Mucosa of stomach (tissue), 1 donor: Measurements from ENCODE around the gene BMP2K.

ENCODE experiments used
- H3K27me3 ChIP-seq: one replicate; pipeline ENCODE4 v1.7.0; 2013; ENCODE audit warnings: mild to moderate bottlenecking, low read length; ENCODE audit not compliant: control insufficient read depth, insufficient read depth
- H3K36me3 ChIP-seq: one replicate; pipeline ENCODE4 v1.7.0; 2013; ENCODE audit warnings: low read length; ENCODE audit not compliant: control insufficient read depth, insufficient read depth
- H3K4me1 ChIP-seq: one replicate; pipeline ENCODE4 v1.7.0; 2013; ENCODE audit warnings: mild to moderate bottlenecking, low read length; ENCODE audit not compliant: control insufficient read depth, insufficient read depth
- H3K4me3 ChIP-seq: one replicate; pipeline ENCODE4 v1.7.0; 2013; ENCODE audit warnings: low read length
- H3K9ac ChIP-seq: one replicate; pipeline ENCODE4 v1.7.0; 2013; ENCODE audit warnings: mild to moderate bottlenecking, low read length, moderate library complexity
- H3K9me3 ChIP-seq: one replicate; pipeline ENCODE4 v1.7.0; 2013; ENCODE audit warnings: mild to moderate bottlenecking, low read length, moderate library complexity; ENCODE audit not compliant: control insufficient read depth
- donor health status: Pancreatic carcinoma.

The BMP2K gene

DNA sequence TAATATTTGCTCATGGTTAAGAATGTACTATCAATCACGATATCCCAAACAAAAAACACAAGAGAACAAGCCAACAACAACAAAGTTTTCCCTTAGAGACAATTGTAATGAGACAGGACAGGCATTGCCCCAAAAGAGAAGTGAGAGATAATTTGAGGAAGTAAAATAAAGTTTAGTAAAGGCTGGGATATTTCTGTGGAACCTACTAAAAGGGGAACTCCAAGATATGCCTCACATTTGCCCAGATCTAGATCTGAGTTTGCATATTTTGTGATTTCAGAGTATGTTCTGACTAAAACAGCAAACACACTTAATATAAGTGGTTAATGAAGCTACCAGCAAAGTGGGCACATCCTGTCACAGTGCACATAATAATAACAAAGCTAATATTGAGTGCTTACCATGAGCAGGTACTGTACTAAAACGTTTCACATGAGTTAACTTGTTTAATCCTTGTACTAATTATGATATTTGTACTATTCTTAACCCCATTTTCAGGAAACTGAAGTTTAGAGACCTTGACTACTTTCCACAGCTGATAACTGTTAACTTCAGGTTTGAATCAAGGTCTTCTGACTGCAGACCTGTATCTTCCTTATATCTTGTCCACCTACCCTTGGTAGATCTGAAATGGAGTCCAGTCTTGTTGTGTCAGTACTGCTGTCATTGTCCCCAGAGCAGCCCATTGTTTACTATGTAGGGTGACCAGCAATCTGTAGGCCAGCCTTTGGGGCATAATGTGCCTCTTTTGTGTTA is 26.0 kb upstream of the BMP2K start:
- Histone ChIP-seq H3K4me3 (no peak overlapping the region), H3K27me3 (no peaks in the 10 kb centered on the region), H3K9ac (no peak overlapping the region), H3K4me1 (no peaks in the 10 kb centered on the region), H3K9me3 (no peaks in the 10 kb centered on the region), H3K36me3 (no peaks in the 10 kb centered on the region)

DNA sequence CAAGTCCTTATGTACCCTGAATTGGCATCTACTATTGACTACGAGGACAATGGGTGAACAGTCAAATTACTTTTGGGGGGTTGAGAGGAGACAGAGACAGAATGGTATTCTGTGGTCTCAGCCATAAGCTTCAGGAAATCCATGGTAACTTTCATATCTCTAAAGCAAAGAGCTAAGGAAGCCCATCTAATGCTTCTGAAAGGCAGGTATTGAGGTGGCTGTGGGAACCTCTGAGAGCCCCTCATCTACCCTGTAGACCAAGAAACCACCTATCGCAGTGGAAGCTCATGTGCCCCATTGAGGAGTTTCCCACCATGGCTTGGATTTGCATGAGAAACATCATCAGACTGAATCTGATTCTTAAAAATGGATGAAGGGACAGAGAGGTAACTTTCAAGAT is 23.1 kb upstream of the BMP2K start:
- Histone ChIP-seq H3K9ac (no peak overlapping the region), H3K4me3 (no peak overlapping the region), H3K27me3 (no peaks in the 10 kb centered on the region)

DNA sequence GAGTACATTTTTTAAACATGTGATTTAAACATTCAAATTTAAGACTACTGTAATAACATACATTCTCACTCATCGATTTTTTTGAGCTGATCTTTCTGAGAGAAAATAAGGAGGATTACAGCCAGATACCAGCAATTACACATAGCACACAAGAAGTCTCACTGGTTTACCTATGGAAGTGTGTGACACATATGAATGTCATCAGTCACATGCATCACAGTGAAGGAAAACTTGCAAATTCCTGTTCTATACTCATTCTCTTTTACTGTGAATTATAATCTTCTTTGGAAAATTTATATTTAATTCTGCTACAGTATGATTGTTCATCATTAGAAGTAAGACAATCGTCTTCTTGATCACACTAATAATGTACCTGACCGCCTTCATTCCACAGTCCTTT is 21.3 kb upstream of the BMP2K start:
- Histone ChIP-seq H3K9me3 (no peaks in the 10 kb centered on the region), H3K4me1 (no peaks in the 10 kb centered on the region), H3K36me3 (no peaks in the 10 kb centered on the region), H3K4me3 (no peak overlapping the region), H3K27me3 (no peaks in the 10 kb centered on the region), H3K9ac (no peak overlapping the region)

More for the DNA sequence above, 23.1 kb upstream of the BMP2K start:
- Histone ChIP-seq H3K36me3 (no peaks in the 10 kb centered on the region), H3K4me1 (no peaks in the 10 kb centered on the region), H3K9me3 (no peaks in the 10 kb centered on the region)

DNA sequence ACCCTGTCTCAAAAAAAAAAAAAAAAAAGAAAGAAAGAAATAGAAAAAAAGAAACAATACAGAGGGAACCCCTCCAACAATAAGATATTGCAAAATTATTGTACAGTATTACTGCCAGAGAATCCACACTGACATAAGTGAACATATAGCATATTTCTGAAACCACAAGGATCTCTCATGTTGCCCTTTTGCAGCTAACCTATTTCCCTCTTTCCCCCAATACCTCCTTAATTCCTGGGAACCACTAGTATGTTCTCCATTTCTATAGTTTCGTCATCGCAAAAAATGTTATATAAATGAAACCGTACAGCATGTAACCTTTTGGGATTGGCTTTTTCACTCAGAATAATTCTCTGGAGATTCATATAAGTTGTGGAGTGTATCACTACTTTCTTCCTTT is 20.0 kb upstream of the BMP2K start:
- no peaks in the 10 kb centered on the region for H3K36me3 ChIP-seq
- no peaks in the 10 kb centered on the region for H3K9me3 ChIP-seq
- H3K4me3 ChIP-seq: no peak overlapping the region
- no peak overlapping the region for H3K9ac ChIP-seq
- H3K4me1 ChIP-seq: no peaks in the 10 kb centered on the region
- H3K27me3 ChIP-seq: no peaks in the 10 kb centered on the region

DNA sequence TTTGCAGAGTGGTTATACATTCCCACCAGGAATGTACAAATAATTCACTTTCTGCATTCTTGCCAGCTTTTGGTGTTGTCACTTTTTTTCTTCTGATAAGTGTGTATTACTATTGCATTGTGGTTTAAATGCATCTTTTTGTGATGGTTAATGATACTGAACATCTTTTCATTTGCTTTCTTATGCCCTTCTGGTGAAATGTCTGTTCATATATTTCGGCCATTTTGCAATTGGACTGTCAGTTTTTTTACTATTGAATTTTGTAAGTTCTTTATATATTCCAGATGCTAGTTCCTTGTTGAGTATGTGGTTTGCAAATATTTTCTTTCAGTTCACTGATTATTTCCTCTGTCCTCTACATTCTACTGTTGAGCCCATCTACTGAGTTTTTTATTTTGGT is 19.4 kb upstream of the BMP2K start:
- no peaks in the 10 kb centered on the region for H3K36me3 ChIP-seq
- no peak overlapping the region for H3K9ac ChIP-seq
- no peaks in the 10 kb centered on the region for H3K27me3 ChIP-seq
- no peak overlapping the region for H3K4me3 ChIP-seq
- no peaks in the 10 kb centered on the region for H3K4me1 ChIP-seq
- H3K9me3 ChIP-seq: no peaks in the 10 kb centered on the region

DNA sequence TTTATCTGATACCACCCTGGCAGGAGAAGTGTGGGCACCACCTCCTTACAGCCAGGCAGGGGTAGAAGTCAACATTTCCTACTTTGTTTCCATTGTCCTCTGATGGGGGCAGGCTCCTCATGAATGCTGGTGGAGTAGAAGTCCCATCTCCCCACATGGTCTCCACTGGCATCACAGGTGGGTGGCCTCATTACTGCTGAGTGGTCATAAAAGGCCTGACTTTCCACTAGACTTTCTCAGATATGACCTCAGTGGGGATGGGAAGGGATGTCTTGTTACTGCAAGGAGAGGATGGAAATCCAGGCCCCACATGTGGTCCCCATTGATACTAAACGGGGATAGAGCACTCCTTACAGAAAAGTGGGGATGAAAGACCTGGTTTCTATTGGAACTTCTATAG is 18.6 kb upstream of the BMP2K start:
- no peaks in the 10 kb centered on the region for H3K9me3 ChIP-seq
- H3K36me3 ChIP-seq: no peaks in the 10 kb centered on the region
- H3K9ac ChIP-seq: no peak overlapping the region
- H3K27me3 ChIP-seq: no peaks in the 10 kb centered on the region
- H3K4me3 ChIP-seq: no peak overlapping the region
- no peaks in the 10 kb centered on the region for H3K4me1 ChIP-seq

DNA sequence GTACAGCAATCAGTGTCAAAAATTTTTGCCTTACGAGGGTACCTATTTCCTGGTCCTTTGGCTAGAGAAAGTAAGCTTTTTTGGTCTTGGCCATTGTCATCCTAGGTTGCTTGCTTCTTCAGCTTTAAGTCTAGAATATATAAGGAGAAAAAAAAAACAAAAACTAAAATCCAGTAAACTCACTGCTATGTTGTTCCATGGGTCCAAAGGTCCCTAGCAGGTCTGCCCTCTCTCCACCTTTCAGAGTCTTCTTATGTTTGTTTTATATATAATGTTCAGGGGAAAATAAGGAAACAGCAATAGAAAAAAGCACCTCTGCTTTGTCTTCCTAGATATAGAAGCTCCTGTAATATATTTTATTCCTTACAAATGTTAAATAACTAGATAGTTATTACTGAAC is 18.1 kb upstream of the BMP2K start:
- Histone ChIP-seq H3K4me3 (no peak overlapping the region), H3K9ac (no peak overlapping the region), H3K36me3 (no peaks in the 10 kb centered on the region), H3K9me3 (no peaks in the 10 kb centered on the region), H3K4me1 (peaks cover under 1% of the 10 kb centered on the region), H3K27me3 (no peaks in the 10 kb centered on the region)

DNA sequence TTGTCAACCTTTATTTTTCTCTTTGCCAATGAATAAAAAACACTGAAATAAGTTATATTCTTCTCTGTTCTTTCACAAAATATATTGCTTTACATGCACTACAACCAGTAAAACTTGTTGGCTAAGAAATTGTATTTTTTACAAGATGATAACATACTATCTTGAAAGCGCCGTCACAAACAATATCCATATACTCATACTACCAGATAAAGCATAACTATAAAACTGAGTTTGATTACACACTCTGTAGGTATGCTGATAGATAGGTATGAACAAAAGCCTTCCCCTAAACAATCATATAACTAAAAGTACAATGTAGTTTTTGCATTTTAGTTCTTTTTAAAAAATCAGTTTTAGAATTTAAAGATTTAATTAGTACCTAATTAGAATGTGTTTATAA is 13.6 kb upstream of the BMP2K start:
- no peaks in the 10 kb centered on the region for H3K36me3 ChIP-seq
- peaks cover 5% of the 10 kb centered on the region for H3K4me1 ChIP-seq
- no peak overlapping the region for H3K4me3 ChIP-seq
- H3K9me3 ChIP-seq: no peaks in the 10 kb centered on the region
- no peaks in the 10 kb centered on the region for H3K27me3 ChIP-seq
- H3K9ac ChIP-seq: no peak overlapping the region

DNA sequence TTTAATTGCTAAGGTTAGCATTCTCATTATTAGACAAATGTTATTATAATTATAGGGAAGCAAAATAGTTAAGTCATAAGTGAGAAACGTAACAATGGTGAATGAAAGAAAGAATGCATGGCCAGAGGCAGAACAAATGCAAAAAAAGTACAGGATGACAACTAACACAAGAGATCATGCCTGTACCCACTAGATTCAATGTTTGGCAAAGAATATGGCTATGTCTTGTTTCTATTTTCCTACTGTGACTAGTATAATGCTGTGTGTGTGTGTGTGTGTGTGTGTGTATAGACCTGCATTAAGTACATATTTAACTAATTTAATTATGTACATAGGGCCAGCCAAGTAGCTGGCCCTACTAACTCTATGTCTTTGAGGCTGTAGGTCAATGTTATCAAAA is 12.9 kb upstream of the BMP2K start:
- no peaks in the 10 kb centered on the region for H3K27me3 ChIP-seq
- H3K9ac ChIP-seq: no peak overlapping the region
- H3K4me1 ChIP-seq: peaks cover 5% of the 10 kb centered on the region
- no peaks in the 10 kb centered on the region for H3K36me3 ChIP-seq
- H3K4me3 ChIP-seq: no peak overlapping the region
- H3K9me3 ChIP-seq: no peaks in the 10 kb centered on the region

DNA sequence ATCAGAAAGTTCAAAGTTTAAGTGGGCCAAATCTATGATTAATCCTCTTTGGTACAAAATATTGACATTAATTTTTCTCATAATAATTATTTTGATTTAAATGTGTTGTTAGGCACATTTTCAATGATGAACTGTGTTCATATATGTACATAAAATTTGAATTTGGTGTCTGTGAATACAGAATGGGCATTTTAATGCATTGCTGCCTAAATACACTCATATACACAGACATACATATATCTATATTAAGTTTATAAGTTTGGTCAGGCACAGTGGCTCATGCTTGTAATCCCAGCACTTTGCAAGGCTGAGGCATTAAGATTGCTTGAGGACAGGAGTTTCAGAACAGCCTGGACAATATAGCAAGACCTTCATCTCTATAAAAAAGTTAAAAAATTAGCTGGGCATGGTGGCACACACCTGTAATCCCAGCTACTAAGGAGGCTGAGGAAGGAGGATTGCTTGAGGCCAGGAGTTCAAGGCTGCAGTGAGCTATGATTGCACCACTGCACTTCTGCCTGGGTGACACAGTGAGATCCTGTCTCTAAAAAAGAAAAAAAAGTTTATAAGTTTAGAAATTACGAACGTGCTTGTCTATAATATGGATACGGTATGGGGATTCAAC is 12.3 kb upstream of the BMP2K start:
- Histone ChIP-seq H3K9ac (no peak overlapping the region), H3K4me3 (no peak overlapping the region), H3K4me1 (peaks cover 5% of the 10 kb centered on the region), H3K9me3 (no peaks in the 10 kb centered on the region), H3K36me3 (no peaks in the 10 kb centered on the region), H3K27me3 (no peaks in the 10 kb centered on the region)

DNA sequence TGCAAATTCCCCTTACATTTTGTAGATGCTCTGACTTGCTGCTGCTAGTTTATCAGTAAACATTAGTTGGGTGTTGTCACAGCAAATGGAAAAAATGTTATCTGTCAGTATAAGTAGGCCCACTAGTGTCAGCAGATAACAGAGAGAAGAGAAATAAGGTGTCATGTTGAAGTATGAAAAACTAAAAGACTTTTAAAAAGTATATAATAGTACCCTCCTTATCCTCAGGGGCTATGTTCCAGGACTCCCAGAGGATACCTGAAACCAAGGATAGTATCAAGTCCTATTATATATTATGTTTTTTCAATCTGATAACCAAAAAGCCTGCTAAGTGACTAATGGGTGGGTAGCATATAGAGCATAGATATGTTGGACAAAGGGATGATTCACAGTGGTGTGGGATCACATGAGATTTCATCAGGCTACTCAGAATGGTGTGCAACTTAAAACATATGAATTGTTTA is 11.6 kb upstream of the BMP2K start:
- Histone ChIP-seq H3K27me3 (no peaks in the 10 kb centered on the region), H3K4me3 (no peak overlapping the region), H3K4me1 (peaks cover 5% of the 10 kb centered on the region), H3K9me3 (no peaks in the 10 kb centered on the region), H3K36me3 (no peaks in the 10 kb centered on the region), H3K9ac (no peak overlapping the region)

DNA sequence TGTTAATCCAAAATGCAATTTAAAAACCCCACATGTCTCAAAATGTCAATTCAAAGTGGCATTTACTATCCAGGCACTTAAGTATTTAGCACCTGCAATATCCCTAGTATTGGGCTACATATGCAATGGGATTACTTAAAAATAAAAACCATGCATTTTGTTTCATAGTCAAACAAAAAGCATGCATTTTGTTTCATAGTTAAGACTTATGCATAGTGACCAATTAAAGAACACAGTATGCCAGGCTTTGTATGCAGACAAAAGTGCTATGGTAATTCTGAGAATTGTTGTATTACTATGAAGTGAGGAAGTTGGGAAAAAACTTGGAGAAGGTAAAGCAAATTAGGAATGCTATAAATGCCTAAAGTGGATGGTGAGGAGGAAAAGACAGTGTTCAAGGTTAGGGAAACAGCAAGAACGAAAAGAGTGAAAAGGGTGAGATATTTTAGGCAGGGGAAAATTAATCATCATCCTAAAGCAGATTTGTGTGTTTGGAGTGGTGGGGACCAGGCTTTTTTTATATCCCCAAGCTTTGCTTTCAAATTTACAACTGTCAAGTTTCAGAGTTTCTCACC is 10.6 kb upstream of the BMP2K start:
- Histone ChIP-seq H3K9ac (no peak overlapping the region), H3K36me3 (no peaks in the 10 kb centered on the region), H3K27me3 (no peaks in the 10 kb centered on the region), H3K4me3 (no peak overlapping the region), H3K9me3 (no peaks in the 10 kb centered on the region), H3K4me1 (peaks cover 5% of the 10 kb centered on the region)
